ENCODE measurements around the gene FOXB2. TPM values are rescaled to one million over a fixed set of nuclear protein-coding genes. Genes with fewer than 3 reads are reported as not detected.

FOXB2 gene
- total RNA-seq, 4 donors from 2014 or later, result not detected

GRCh38 chr9:76989501-76989900 lies 30.0 kb upstream of the FOXB2 start:
- Histone ChIP-seq H3K27ac (no peak overlapping the region), H3K9me3 (no peaks in the 10 kb centered on the region), H3K27me3 (peaks cover 18% of the 10 kb centered on the region), H3K36me3 (no peaks in the 10 kb centered on the region), H3K4me3 (no peak overlapping the region), H3K4me1 (no peaks in the 10 kb centered on the region)
- TF ChIP-seq EP300 (IDR thresholded peaks at IDR 0.05; ENCODE audit: low read depth), result no peak
- TF ChIP-seq POLR2A (IDR thresholded peaks at IDR 0.05), result no peak
- TF ChIP-seq POLR2AphosphoS5 (IDR thresholded peaks at IDR 0.05), result no peak
- no peak for TF ChIP-seq CTCF (IDR thresholded peaks at IDR 0.05)
- no peak for DNase-seq
- WGBS, 2 donors (ENCODE audit: low coverage in 1 of 2), result 46 to 69% methylated on average over 2 to 3 of the region's 3 CpGs
- in situ Hi-C loops (cut with MboI; ENCODE audit: low pct_ligation_motif_present in 1 of 4, low pct_unique_long_range_greater_than_20kb in 1 of 4, low sequenced_read_pairs in 3 of 4) (loop anchor here in 2 of 4 donors (5.0 to 25.0 kb wide), 2 partner anchors 182 to 227 kb away; partner anchors contain the start of gene PCA3 (in 1 of the 2)), intact Hi-C loops (cut with DNase I; ENCODE audit: low total_unique reads) (loop anchor here (10.0 kb wide), 1 partner anchor 225 kb away; the partner anchor contains the start of gene PCA3)

DNA sequence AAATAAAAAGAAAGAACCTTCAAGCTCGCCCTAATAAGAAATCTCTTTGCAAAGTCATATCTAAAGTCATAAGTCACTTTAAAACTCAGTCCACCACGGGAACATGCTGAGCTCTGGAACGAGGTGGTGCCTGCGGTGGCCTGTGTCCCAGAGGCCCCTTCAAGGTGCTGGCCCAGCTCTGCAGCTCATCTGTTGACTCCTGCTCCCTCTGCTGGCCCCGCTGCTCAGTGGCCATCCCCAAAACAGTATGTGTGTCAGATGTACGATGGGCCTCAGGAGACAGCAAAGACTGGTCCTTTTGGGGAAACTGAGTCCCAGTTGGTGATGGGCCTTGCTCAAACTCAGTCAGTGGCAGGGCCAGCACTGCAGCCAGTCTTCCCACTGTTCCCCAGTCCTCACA lies 22.8 kb upstream of the FOXB2 start:
- Histone ChIP-seq H3K27me3 (peaks cover 17% of the 10 kb centered on the region), H3K27ac (no peak overlapping the region), H3K9me3 (no peaks in the 10 kb centered on the region), H3K4me3 (no peak overlapping the region), H3K36me3 (no peaks in the 10 kb centered on the region), H3K4me1 (no peaks in the 10 kb centered on the region)
- intact Hi-C loops (cut with DNase I; ENCODE audit: low total_unique reads) (loop anchor here (10.0 kb wide), 1 partner anchor 542 kb away; the partner anchor contains the start of gene GCNT1), in situ Hi-C loops (cut with MboI; ENCODE audit: low pct_ligation_motif_present in 1 of 4, low pct_unique_long_range_greater_than_20kb in 1 of 4, low sequenced_read_pairs in 3 of 4) (loop anchor here in 2 of 4 donors (10.0 to 25.0 kb wide), 2 partner anchors 192 to 234 kb away; partner anchors contain the start of gene PCA3 (in 1 of the 2))
- TF ChIP-seq POLR2AphosphoS5 (IDR thresholded peaks at IDR 0.05) (no peak), CTCF (IDR thresholded peaks at IDR 0.05) (peak; percentile 30 to 49 (median 45)), EP300 (IDR thresholded peaks at IDR 0.05; ENCODE audit: low read depth) (no peak)
- WGBS, 2 donors (ENCODE audit: low coverage in 1 of 2), result 33 to 35% methylated on average over 2 to 6 of the region's 6 CpGs
- no peak for DNase-seq

- no peaks in the 10 kb centered on the region for H3K4me1 ChIP-seq
- WGBS, 2 donors (ENCODE audit: low coverage in 1 of 2), result 95% methylated on average over 3 of the region's 3 CpGs; no CpG with 5 or more reads in 1 of the 2 donors
- H3K27me3 ChIP-seq, result peaks cover 39% of the 10 kb centered on the region
- in situ Hi-C loops (cut with MboI; ENCODE audit: low pct_ligation_motif_present in 1 of 4, low pct_unique_long_range_greater_than_20kb in 1 of 4, low sequenced_read_pairs in 3 of 4), result loop anchor here in 2 of 4 donors (10.0 to 25.0 kb wide), 2 partner anchors 194 to 237 kb away; partner anchors contain the start of gene PCA3 (in 1 of the 2)
- intact Hi-C loops (cut with DNase I; ENCODE audit: low total_unique reads), result loop anchor here (10.0 kb wide), 1 partner anchor 544 kb away; the partner anchor contains the start of gene GCNT1
- no peak overlapping the region for H3K4me3 ChIP-seq
- TF ChIP-seq CTCF (IDR thresholded peaks at IDR 0.05) (no peak), POLR2A (IDR thresholded peaks at IDR 0.05) (no peak), EP300 (IDR thresholded peaks at IDR 0.05; ENCODE audit: low read depth) (no peak), POLR2AphosphoS5 (IDR thresholded peaks at IDR 0.05) (no peak)
- H3K27ac ChIP-seq, result no peak overlapping the region
- no peaks in the 10 kb centered on the region for H3K36me3 ChIP-seq
- DNase-seq, result no peak
- no peaks in the 10 kb centered on the region for H3K9me3 ChIP-seq
These were observed 20.2 kb upstream of the FOXB2 start for GRCh38 chr9:76999261-76999660.

DNA sequence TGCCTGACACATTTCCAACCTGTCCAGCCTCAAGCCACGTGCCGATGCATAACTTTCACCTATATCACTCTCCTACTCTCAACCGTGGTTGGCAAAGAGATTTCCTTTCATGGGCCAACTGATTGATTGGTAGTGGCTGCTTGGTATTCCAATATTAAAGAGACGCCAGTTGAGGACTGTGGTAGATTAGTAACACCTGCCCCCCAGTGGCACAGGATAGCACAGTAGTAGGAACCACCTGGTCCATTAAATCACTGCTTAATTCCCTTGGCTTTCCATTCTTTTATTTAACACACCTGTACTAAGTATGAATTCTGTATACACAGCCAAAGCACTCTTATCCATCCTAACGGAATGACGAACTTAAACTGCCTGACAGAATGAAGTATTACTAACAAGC lies 19.1 kb upstream of the FOXB2 start:
- WGBS, 2 donors (ENCODE audit: low coverage in 1 of 2), result 78 to 88% methylated on average over 4 to 6 of the region's 6 CpGs
- intact Hi-C loops (cut with DNase I; ENCODE audit: low total_unique reads), result no loop called here
- no peak for TF ChIP-seq CTCF (IDR thresholded peaks at IDR 0.05)
- no peak for TF ChIP-seq POLR2AphosphoS5 (IDR thresholded peaks at IDR 0.05)
- no peak for TF ChIP-seq POLR2A (IDR thresholded peaks at IDR 0.05)
- TF ChIP-seq EP300 (IDR thresholded peaks at IDR 0.05; ENCODE audit: low read depth), result no peak

More for the DNA sequence above, 19.1 kb upstream of the FOXB2 start:
- no peak overlapping the region for H3K4me3 ChIP-seq
- H3K27ac ChIP-seq, result no peak overlapping the region
- H3K36me3 ChIP-seq, result no peaks in the 10 kb centered on the region
- no peaks in the 10 kb centered on the region for H3K4me1 ChIP-seq
- peaks cover 50% of the 10 kb centered on the region for H3K27me3 ChIP-seq
- no peaks in the 10 kb centered on the region for H3K9me3 ChIP-seq
- no peak for DNase-seq
- in situ Hi-C loops (cut with MboI; ENCODE audit: low pct_ligation_motif_present in 1 of 4, low pct_unique_long_range_greater_than_20kb in 1 of 4, low sequenced_read_pairs in 3 of 4), result loop anchor here (10.0 to 25.0 kb wide), 3 partner anchors 196 to 563 kb away; partner anchors contain the start of gene GCNT1 (in 1 of the 4)

All from transverse colon (tissue), 4 donors.